ENCODE results near the gene IKZF2. TPM values are rescaled to one million over a fixed set of nuclear protein-coding genes. Genes with fewer than 3 reads are reported as not detected.

Gene IKZF2
- total and polyA plus RNA-seq, 2 donors (not counting 3 experiments of a cell fraction or from before 2014, with no cell fraction given): 0.08 to 0.46 TPM

GRCh38 chr2:213152888-213153287, 1.5 kb upstream of the IKZF2 start:
- H3K9me1 ChIP-seq (replicated peaks; ENCODE audit: control insufficient read depth, extremely low read depth, insufficient read depth, low read length): no peaks in the 10 kb centered on the region
- DNase-seq (ENCODE audit: low read depth, low spot score) (no peak), FAIRE-seq (no peak)
- H3K27ac ChIP-seq (ENCODE audit: insufficient read depth, low read depth, low read length): no peak overlapping the region
- ChIA-PET CTCF (interaction anchor here (0.6 to 4.8 kb wide), 10 partner anchors 33 to 466 kb away, joined by 3 to 103 read pairs (median 12); no protein-coding TSS in a partner anchor), POLR2A (no interaction called here)
- H3K9ac ChIP-seq (replicated peaks; ENCODE audit: extremely low read depth, insufficient read depth, low read length): no peak overlapping the region
- dilution Hi-C loops (cut with MboI; ENCODE audit: extremely low pct_ligation_motif_present, low sequenced_read_pairs) (no loop called here), intact Hi-C loops (cut with micrococcal nuclease) (loop anchor here (1.0 to 5.0 kb wide), 6 partner anchors 241 to 467 kb away; no protein-coding TSS in a partner anchor)
- peak overlapping the region; percentile 81 for H3K4me2 ChIP-seq (ENCODE audit: insufficient read depth, low read length)
- TF ChIP-seq MYC (IDR thresholded peaks at IDR 0.05; ENCODE audit: low read depth, low read length) (no peak), JUN (IDR thresholded peaks at IDR 0.05; ENCODE audit: borderline replicate concordance, insufficient read depth, insufficient read length, low read depth) (no peak), MAX (IDR thresholded peaks at IDR 0.05; ENCODE audit: insufficient read depth, insufficient read length) (no peak), FOS (IDR thresholded peaks at IDR 0.05; ENCODE audit: borderline replicate concordance, insufficient read depth, low read length) (no peak), GATA2 (IDR thresholded peaks at IDR 0.05; ENCODE audit: insufficient read depth, insufficient read length, low read depth, low read length) (no peak), CTCF (IDR thresholded peaks at IDR 0.05; ENCODE audit: extremely low read depth in 1 of 2, insufficient read depth in 1 of 2, low read depth in 1 of 2, low read length in 2 of 2) (no peak), EZH2 (IDR thresholded peaks at IDR 0.05; ENCODE audit: borderline replicate concordance, low read depth, low read length, severe bottlenecking) (no peak), POLR2A (IDR thresholded peaks at IDR 0.05; ENCODE audit: low read depth, low read length) (no peak), POLR2AphosphoS5 (IDR thresholded peaks at IDR 0.05; ENCODE audit: insufficient read depth, low read depth, low read length) (no peak)
- H4K20me1 ChIP-seq (replicated peaks; ENCODE audit: control insufficient read depth, extremely low read depth, insufficient read depth, low read length): no peaks in the 10 kb centered on the region
- H3K27me3 ChIP-seq (ENCODE audit: control insufficient read depth in 2 of 2, insufficient read depth in 2 of 2, low read length in 2 of 2): peaks cover 16 to 41% of the 10 kb centered on the region in 2 experiments
- H2AFZ ChIP-seq (ENCODE audit: low read depth, low read length): no peak overlapping the region
- H3K4me1 ChIP-seq (ENCODE audit: control insufficient read depth, extremely low read depth, insufficient read depth, low read length): peaks cover 7% of the 10 kb centered on the region
- H3K36me3 ChIP-seq (ENCODE audit: control insufficient read depth in 2 of 2, extremely low read depth in 1 of 2, insufficient read depth in 2 of 2, low read length in 2 of 2): no peaks in the 10 kb centered on the region
- H3K9me3 ChIP-seq (replicated peaks; ENCODE audit: control insufficient read depth, insufficient read depth, low read length): no peaks in the 10 kb centered on the region
- H3K79me2 ChIP-seq (ENCODE audit: control insufficient read depth, insufficient read depth, low read length): no peaks in the 10 kb centered on the region
- no peak overlapping the region for H3K4me3 ChIP-seq (replicated peaks in 1 of 3; ENCODE audit: insufficient read depth in 1 of 3, low read depth in 1 of 3, low read length in 3 of 3)
- no TSS peak for BruUV-seq (replicated peaks)

All from endothelial cell of umbilical vein (primary cell).